BE2C (cell line): ENCODE measurements around the gene NEURL3.

Experiments used
- DNase-seq: peaks from one replicate; pipeline ENCODE4 v3.0.0-alpha.2; 2020
- H3K27me3 ChIP-seq: fragments of 250-450 bp; sonication (Bioruptor Pico); 2 replicates; pipeline ENCODE4 v1.5.1; 2020; ENCODE audit warnings: mild to moderate bottlenecking
- H3K36me3 ChIP-seq: fragments of 250-450 bp; sonication (Bioruptor Pico); 2 replicates; pipeline ENCODE4 v1.5.1; 2020; ENCODE audit warnings: mild to moderate bottlenecking
- H3K4me1 ChIP-seq: fragments of 250-450 bp; sonication (Bioruptor Pico); 2 replicates; pipeline ENCODE4 v1.5.1; 2020
- H3K4me3 ChIP-seq: 2 replicates; pipeline ENCODE4 v1.5.1; 2011; ENCODE audit warnings: low read depth, low read length
- H3K9me3 ChIP-seq: fragments of 250-450 bp; sonication (Bioruptor Pico); 2 replicates; pipeline ENCODE4 v1.5.1; 2020
- CTCF ChIP-seq: IDR thresholded peaks from 2 replicates; pipeline ENCODE4 v1.5.1; 2012; ENCODE audit warnings: mild to moderate bottlenecking, low read depth, low read length

Gene NEURL3

GRCh38 chr2:96495982-96496629 lies 9.1 kb downstream of the NEURL3 start:
- DNase-seq: no peak
- Histone ChIP-seq H3K27me3 (peaks cover 22% of the 10 kb centered on the region), H3K4me1 (no peaks in the 10 kb centered on the region), H3K9me3 (no peaks in the 10 kb centered on the region), H3K36me3 (no peaks in the 10 kb centered on the region), H3K4me3 (no peak overlapping the region)
- TF ChIP-seq CTCF: no peak

GRCh38 chr2:96494188-96494587 lies 11.0 kb downstream of the NEURL3 start:
- Histone ChIP-seq H3K4me1 (no peaks in the 10 kb centered on the region), H3K9me3 (no peaks in the 10 kb centered on the region), H3K27me3 (peaks cover 7% of the 10 kb centered on the region), H3K36me3 (no peaks in the 10 kb centered on the region), H3K4me3 (no peak overlapping the region)
- no peak for TF ChIP-seq CTCF
- DNase-seq: no peak

GRCh38 chr2:96493072-96493471 lies 12.1 kb downstream of the NEURL3 start:
- no peaks in the 10 kb centered on the region for H3K36me3 ChIP-seq
- peaks cover 2% of the 10 kb centered on the region; the same call in 1 of the 2 replicates for H3K27me3 ChIP-seq
- H3K4me1 ChIP-seq: no peaks in the 10 kb centered on the region
- no peak overlapping the region for H3K4me3 ChIP-seq
- DNase-seq: no peak
- no peaks in the 10 kb centered on the region for H3K9me3 ChIP-seq
- TF ChIP-seq CTCF: no peak

GRCh38 chr2:96491860-96492497 lies 13.2 kb downstream of the NEURL3 start:
- TF ChIP-seq CTCF: no peak
- Histone ChIP-seq H3K27me3 (no peaks in the 10 kb centered on the region), H3K4me1 (no peaks in the 10 kb centered on the region), H3K4me3 (no peak overlapping the region), H3K36me3 (no peaks in the 10 kb centered on the region), H3K9me3 (no peaks in the 10 kb centered on the region)
- no peak for DNase-seq

GRCh38 chr2:96489663-96490062 lies 15.5 kb downstream of the NEURL3 start:
- no peak for TF ChIP-seq CTCF
- no peaks in the 10 kb centered on the region for H3K27me3 ChIP-seq
- no peak for DNase-seq
- no peaks in the 10 kb centered on the region for H3K9me3 ChIP-seq
- H3K4me1 ChIP-seq: no peaks in the 10 kb centered on the region
- no peak overlapping the region for H3K4me3 ChIP-seq
- H3K36me3 ChIP-seq: no peaks in the 10 kb centered on the region

- H3K4me3 ChIP-seq: no peak overlapping the region
- no peaks in the 10 kb centered on the region for H3K36me3 ChIP-seq
- no peaks in the 10 kb centered on the region for H3K4me1 ChIP-seq
- TF ChIP-seq CTCF: no peak
- H3K9me3 ChIP-seq: no peaks in the 10 kb centered on the region
- no peak for DNase-seq
- no peaks in the 10 kb centered on the region for H3K27me3 ChIP-seq
Measured at GRCh38 chr2:96489261-96489660, 15.9 kb downstream of the NEURL3 start.
